IMR-90 (cell line): ENCODE data around the gene NKPD1. TPM values are rescaled to one million over a fixed set of nuclear protein-coding genes. Genes with fewer than 3 reads are reported as not detected.

ENCODE experiments used
- ATAC-seq: fragments of 200-7000 bp; cut with Tn5 transposase; 2 replicates; pipeline ENCODE4 v1.9.1; 2020; ENCODE audit warnings: low read depth, mild to moderate bottlenecking, moderate library complexity
- BruUV-seq: library from RNA; stranded (reverse); fragments of 400-500 nt; replicated peaks from 2 replicates; lab custom pipeline; 2021; lab: Mats Ljungman, UMichigan
- CTCF ChIA-PET: fragments of 300-600 bp; formaldehyde crosslinking; extraction: SDS; loops from one replicate; lab custom pipeline; 2021; ENCODE audit warnings: antibody characterized with exemption; lab: Yijun Ruan, JAX
- POLR2A ChIA-PET: fragments of 300-600 bp; sonication (Branson Sonifier 250); formaldehyde crosslinking; loops from one replicate; lab custom pipeline; 2022; ENCODE audit warnings: antibody characterized with exemption; ENCODE audit not compliant: unreplicated experiment; lab: Charles Lee
- DNase-seq: peaks from one replicate; pipeline ENCODE4 v3.0.0; 2013
- H2AFZ ChIP-seq: replicated peaks from 2 replicates; pipeline ENCODE3; 2013; ENCODE audit warnings: low read length, mild to moderate bottlenecking; ENCODE audit not compliant: poor library complexity
- H2AK5ac ChIP-seq: 2 replicates; pipeline ENCODE4 v1.6.1; 2013; ENCODE audit warnings: low read depth, low read length, inconsistent platforms
- H2AK9ac ChIP-seq: replicated peaks from 2 replicates; pipeline ENCODE3; 2013; ENCODE audit warnings: mild to moderate bottlenecking, low read depth, low read length, moderate library complexity; ENCODE audit not compliant: poor library complexity
- H2BK120ac ChIP-seq: 2 replicates; pipeline ENCODE4 v1.6.1; 2013; ENCODE audit warnings: low read depth, low read length, inconsistent platforms
- H2BK15ac ChIP-seq: 3 replicates; pipeline ENCODE4 v1.6.1; 2013; ENCODE audit warnings: low read depth, low read length, inconsistent platforms
- H2BK20ac ChIP-seq: 2 replicates; pipeline ENCODE4 v1.6.1; 2013; ENCODE audit warnings: low read depth, mild to moderate bottlenecking, inconsistent platforms, low read length, moderate library complexity
- H2BK5ac ChIP-seq: 2 replicates; pipeline ENCODE4 v1.6.1; 2013; ENCODE audit warnings: mild to moderate bottlenecking, low read depth, low read length, inconsistent platforms; ENCODE audit not compliant: poor library complexity, severe bottlenecking
- H3K14ac ChIP-seq: replicated peaks from 2 replicates; pipeline ENCODE4 v1.6.1; 2013; ENCODE audit warnings: low read depth, low read length, inconsistent platforms
- H3K18ac ChIP-seq: 2 replicates; pipeline ENCODE4 v1.6.1; 2013; ENCODE audit warnings: low read depth, low read length, control low read depth
- H3K23ac ChIP-seq: 2 replicates; pipeline ENCODE4 v1.6.1; 2013; ENCODE audit warnings: low read depth, low read length, inconsistent platforms
- H3K27ac ChIP-seq: 2 replicates; pipeline ENCODE4 v1.5.1; 2013; ENCODE audit warnings: mild to moderate bottlenecking, control low read depth, low read length; ENCODE audit not compliant: insufficient read depth
- H3K27me3 ChIP-seq: 2 replicates; pipeline ENCODE4 v1.6.1; 2013; ENCODE audit warnings: low read length; ENCODE audit not compliant: control insufficient read depth, insufficient read depth
- H3K36me3 ChIP-seq: 2 replicates; pipeline ENCODE4 v1.6.1; 2013; ENCODE audit warnings: low read length, mixed read lengths; ENCODE audit not compliant: control insufficient read depth, insufficient read depth
- H3K4ac ChIP-seq: 2 replicates; pipeline ENCODE4 v1.6.1; 2013; ENCODE audit warnings: low read depth, low read length, inconsistent platforms
- H3K4me1 ChIP-seq: 2 replicates; pipeline ENCODE4 v1.6.1; 2013; ENCODE audit warnings: low read length, mixed read lengths; ENCODE audit not compliant: control insufficient read depth, insufficient read depth
- H3K4me2 ChIP-seq: 2 replicates; pipeline ENCODE4 v1.6.1; 2013; ENCODE audit warnings: low read depth, mild to moderate bottlenecking, control low read depth, low read length, moderate library complexity
- H3K4me3 ChIP-seq: 2 replicates; pipeline ENCODE4 v1.5.1; 2013; ENCODE audit warnings: low read depth, mild to moderate bottlenecking, control low read depth, low read length, moderate library complexity; ENCODE audit not compliant: insufficient read depth
- H3K56ac ChIP-seq: 2 replicates; pipeline ENCODE4 v1.6.1; 2013; ENCODE audit warnings: low read length, inconsistent platforms; ENCODE audit not compliant: insufficient read depth; ENCODE audit errors: extremely low read depth
- H3K79me1 ChIP-seq, 2 experiments: 2 replicates each; pipeline ENCODE4 v1.6.1; 2013; ENCODE audit warnings: low read length in 2 of 2, inconsistent platforms in 1 of 2, low read depth in 1 of 2
- H3K9ac ChIP-seq: 2 replicates; pipeline ENCODE4 v1.6.1; 2013; ENCODE audit warnings: low read depth, low read length, control low read depth
- H3K9me1 ChIP-seq: 2 replicates; pipeline ENCODE4 v1.6.1; 2013; ENCODE audit warnings: low read length, inconsistent platforms; ENCODE audit not compliant: insufficient read depth
- H3K9me3 ChIP-seq: 2 replicates; pipeline ENCODE4 v1.6.1; 2013; ENCODE audit warnings: low read length; ENCODE audit not compliant: control insufficient read depth, insufficient read depth
- H4K20me1 ChIP-seq: 2 replicates; pipeline ENCODE4 v1.6.1; 2013; ENCODE audit warnings: low read length, inconsistent platforms; ENCODE audit not compliant: insufficient read depth
- H4K5ac ChIP-seq: 2 replicates; pipeline ENCODE4 v1.6.1; 2013; ENCODE audit warnings: mild to moderate bottlenecking, low read depth, low read length, control low read depth
- H4K8ac ChIP-seq, 2 experiments: 2 replicates each; pipeline ENCODE4 v1.6.1; 2013; ENCODE audit warnings: low read depth in 2 of 2, low read length in 2 of 2, control low read depth in 1 of 2, inconsistent platforms in 1 of 2
- H4K91ac ChIP-seq: 2 replicates; pipeline ENCODE4 v1.6.1; 2013; ENCODE audit warnings: low read depth, low read length, inconsistent platforms; ENCODE audit not compliant: insufficient read depth
- BHLHE40 ChIP-seq: fragments of 150-350 bp; IDR thresholded peaks from 2 replicates; pipeline ENCODE4 v1.6.1; 2016; ENCODE audit warnings: mild to moderate bottlenecking, low read depth, low read length
- CHD1 ChIP-seq: IDR thresholded peaks from 2 replicates; pipeline ENCODE4 v1.6.1; 2012; ENCODE audit warnings: low read depth, low read length, improper control_type of control experiment
- ELK1 ChIP-seq: fragments of 150-350 bp; IDR thresholded peaks from 2 replicates; pipeline ENCODE4 v1.6.1; 2016; ENCODE audit warnings: low read depth, mild to moderate bottlenecking, low read length, moderate library complexity, borderline replicate concordance
- FOS ChIP-seq: fragments of 150-350 bp; IDR thresholded peaks from 2 replicates; pipeline ENCODE4 v1.6.1; 2016; ENCODE audit warnings: low read depth, low read length
- MAFK ChIP-seq: IDR thresholded peaks from 2 replicates; pipeline ENCODE4 v1.6.1; 2012; ENCODE audit warnings: low read depth, low read length, improper control_type of control experiment
- MXI1 ChIP-seq: IDR thresholded peaks from 2 replicates; pipeline ENCODE4 v1.6.1; 2012; ENCODE audit warnings: low read depth, mild to moderate bottlenecking, low read length, moderate library complexity, borderline replicate concordance
- NFE2L2 ChIP-seq: fragments of 150-350 bp; IDR thresholded peaks from 2 replicates; pipeline ENCODE4 v1.6.1; 2016; ENCODE audit warnings: low read depth, mild to moderate bottlenecking, low read length
- POLR2A ChIP-seq: IDR thresholded peaks from 2 replicates; pipeline ENCODE4 v1.6.1; 2012; ENCODE audit warnings: mild to moderate bottlenecking, low read depth, low read length
- RCOR1 ChIP-seq: IDR thresholded peaks from 2 replicates; pipeline ENCODE4 v1.6.1; 2012; ENCODE audit warnings: mild to moderate bottlenecking, low read length, improper control_type of control experiment; ENCODE audit not compliant: insufficient replicate concordance
- RFX5 ChIP-seq: IDR thresholded peaks from 2 replicates; pipeline ENCODE4 v1.8.0; 2012; ENCODE audit warnings: low read depth, mild to moderate bottlenecking, low read length, moderate library complexity
- WGBS, 2 experiments: methylation state at CpG; one replicate each; pipeline versions ENCODE4 v1.1.5 to v1.1.7; 2013; ENCODE audit warnings: missing lambda C conversion rate in 2 of 2; ENCODE audit not compliant: insufficient read length in 1 of 2; ENCODE audit errors: extremely low coverage in 2 of 2; 5-methylcytosine and 5-hydroxymethylcytosine counted together
- dilution Hi-C: fragments of 300-500 bp; cut with HindIII; formaldehyde crosslinking; loops from one replicate; pipeline ENCODE4 v1.14.3; 2018; ENCODE audit warnings: low sequenced_read_pairs; ENCODE audit not compliant: unreplicated experiment
- in situ Hi-C: fragments of 300-500 bp; cut with MboI; formaldehyde crosslinking; loops from 3 replicates; pipeline ENCODE4 v1.14.3; 2019; ENCODE audit warnings: low sequenced_read_pairs, inconsistent platforms, mixed read lengths
- intact Hi-C: fragments of 100-400 bp; cut with micrococcal nuclease; formaldehyde crosslinking; loops from 2 replicates; pipeline ENCODE4 v1.10.0; 2022
- polyA plus RNA-seq, 3 experiments: library from polyadenylated mRNA; depleted of rRNA; stranded (reverse); fragments of >200 nt; gene quantifications; 2 replicates each; pipeline ENCODE4 v1.2.3, GENCODE V29; 2012; ENCODE audit warnings: low replicate concordance in 1 of 3
- total RNA-seq: library from RNA; depleted of rRNA; stranded (reverse); fragments of >200 nt; gene quantifications from 2 replicates; pipeline ENCODE4 v1.2.3, GENCODE V29; 2012
- TF ChIP-seq, protein P1 (sequence below): fragments of 150-350 bp; IDR thresholded peaks from 2 replicates; pipeline ENCODE4 v1.6.1; 2017; ENCODE audit warnings: mild to moderate bottlenecking, antibody characterized with exemption, low read length, low read depth

The NKPD1 gene
- total and polyA plus RNA-seq, 2 of the 4 experiments (the other 2 are of a cell fraction), result under 0.01 to 0.09 TPM

DNA sequence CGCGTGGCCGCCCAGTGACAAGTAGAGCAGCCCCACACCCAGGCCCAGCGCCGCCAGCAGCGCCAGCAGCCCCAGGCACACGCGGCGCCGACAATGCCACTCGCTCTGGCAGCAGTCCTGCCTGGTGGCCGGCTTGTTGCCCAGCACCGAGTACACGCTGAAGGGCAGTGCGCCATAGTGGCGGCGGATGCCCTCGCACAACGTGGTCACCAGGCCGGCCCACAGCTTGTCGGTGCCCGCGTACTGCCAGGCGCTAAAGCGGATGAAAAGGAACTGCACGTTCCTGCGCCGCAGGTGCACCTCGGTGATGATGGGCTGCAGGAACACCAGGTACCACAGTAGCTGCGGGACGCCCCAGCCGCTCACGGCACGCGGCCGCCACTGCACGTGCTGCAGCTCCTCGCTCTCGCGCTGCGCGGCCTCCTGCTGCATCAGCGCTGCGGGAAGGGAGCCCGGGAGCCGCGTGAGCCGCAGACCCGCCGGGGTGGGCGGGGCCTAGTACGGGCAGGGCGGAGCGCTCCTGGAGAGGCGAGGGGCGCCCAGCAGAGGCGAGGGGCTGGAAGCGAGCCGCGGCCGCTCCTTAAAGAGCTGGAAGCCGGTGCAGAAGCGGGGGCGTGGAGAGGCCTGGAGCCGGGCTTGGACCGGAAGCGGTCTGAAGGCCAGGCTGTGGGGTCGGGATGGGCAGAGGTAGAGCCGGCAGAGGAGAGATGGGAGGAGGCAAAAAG is 7.3 kb downstream of the NKPD1 start:
- peak; percentile 48 for DNase-seq
- H4K8ac ChIP-seq, result no peak overlapping the region
- no peaks in the 10 kb centered on the region for H3K9me3 ChIP-seq
- no TSS peak for BruUV-seq
- H3K23ac ChIP-seq, result 0 out of 2 replicates have a peak overlapping the region, but pooled peaks have one; percentile 43
- peak overlapping the region; percentile 68 for H3K4me2 ChIP-seq
- peak overlapping the region; percentile 77 for H2AK9ac ChIP-seq
- no peak overlapping the region for H2BK15ac ChIP-seq
- no peak overlapping the region for H4K91ac ChIP-seq
- no peak overlapping the region for H3K14ac ChIP-seq
- H3K27me3 ChIP-seq, result peaks cover 25% of the 10 kb centered on the region
- peak; percentile 55 for ATAC-seq
- H3K79me1 ChIP-seq, result no peaks in the 10 kb centered on the region
- in situ Hi-C loops (no loop called here), intact Hi-C loops (no loop called here), dilution Hi-C loops (no loop called here)
- no peak overlapping the region for H2BK5ac ChIP-seq
- no peak overlapping the region for H3K9ac ChIP-seq
- no peak overlapping the region for H3K56ac ChIP-seq
- no peak overlapping the region for H4K5ac ChIP-seq
- H2AFZ ChIP-seq, result peak overlapping the region; percentile 86
- H4K20me1 ChIP-seq, result peaks cover 8% of the 10 kb centered on the region
- no peak overlapping the region for H2BK20ac ChIP-seq
- no peak overlapping the region for H3K4me3 ChIP-seq
- H2AK5ac ChIP-seq, result no peak overlapping the region
- H3K27ac ChIP-seq, result no peak overlapping the region
- no peak overlapping the region for H3K4ac ChIP-seq
- CTCF ChIA-PET, result no interaction called here
- H3K9me1 ChIP-seq, result peaks cover 7% of the 10 kb centered on the region; the same call in 1 of the 2 replicates
- H3K36me3 ChIP-seq, result no peaks in the 10 kb centered on the region
- POLR2A ChIA-PET, result no interaction called here
- 9% methylated on average over 44 of the region's 69 CpGs; no CpG with 5 or more reads in 1 of the 2 experiments for whole genome bisulfite sequencing, 2 experiments
- no peak overlapping the region for H3K18ac ChIP-seq
- H3K4me1 ChIP-seq, result peaks cover 18% of the 10 kb centered on the region
- H2BK120ac ChIP-seq, result no peak overlapping the region
- no peak for TF ChIP-seq MAFK
- TF ChIP-seq RCOR1, result no peak
- TF ChIP-seq MXI1, result peak; percentile 70; the same call in 1 of the 2 replicates
- TF ChIP-seq CHD1, result no peak
- TF ChIP-seq FOS, result no peak
- TF ChIP-seq ELK1, result no peak
- TF ChIP-seq, protein P1, sequence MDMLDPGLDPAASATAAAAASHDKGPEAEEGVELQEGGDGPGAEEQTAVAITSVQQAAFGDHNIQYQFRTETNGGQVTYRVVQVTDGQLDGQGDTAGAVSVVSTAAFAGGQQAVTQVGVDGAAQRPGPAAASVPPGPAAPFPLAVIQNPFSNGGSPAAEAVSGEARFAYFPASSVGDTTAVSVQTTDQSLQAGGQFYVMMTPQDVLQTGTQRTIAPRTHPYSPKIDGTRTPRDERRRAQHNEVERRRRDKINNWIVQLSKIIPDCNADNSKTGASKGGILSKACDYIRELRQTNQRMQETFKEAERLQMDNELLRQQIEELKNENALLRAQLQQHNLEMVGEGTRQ, result peak; percentile 39; the same call in 1 of the 2 replicates
- TF ChIP-seq BHLHE40, result peak; percentile 93
- no peak for TF ChIP-seq POLR2A
- no peak for TF ChIP-seq NFE2L2
- TF ChIP-seq RFX5, result no peak
